IMR-90 (cell line): ENCODE results near the gene TNFRSF25. TPM values are rescaled to one million over a fixed set of nuclear protein-coding genes. Genes with fewer than 3 reads are reported as not detected.

Experiments used
- ATAC-seq: fragments of 200-7000 bp; cut with Tn5 transposase; 2 replicates; pipeline ENCODE4 v1.9.1; 2020; ENCODE audit warnings: low read depth, mild to moderate bottlenecking, moderate library complexity
- BruUV-seq: library from RNA; stranded (reverse); fragments of 400-500 nt; replicated peaks from 2 replicates; lab custom pipeline; 2021; lab: Mats Ljungman, UMichigan
- CTCF ChIA-PET: fragments of 300-600 bp; formaldehyde crosslinking; extraction: SDS; loops from one replicate; lab custom pipeline; 2021; ENCODE audit warnings: antibody characterized with exemption; lab: Yijun Ruan, JAX
- POLR2A ChIA-PET: fragments of 300-600 bp; sonication (Branson Sonifier 250); formaldehyde crosslinking; loops from one replicate; lab custom pipeline; 2022; ENCODE audit warnings: antibody characterized with exemption; ENCODE audit not compliant: unreplicated experiment; lab: Charles Lee
- DNase-seq: peaks from one replicate; pipeline ENCODE4 v3.0.0; 2013
- H2AFZ ChIP-seq: replicated peaks from 2 replicates; pipeline ENCODE3; 2013; ENCODE audit warnings: low read length, mild to moderate bottlenecking; ENCODE audit not compliant: poor library complexity
- H2AK5ac ChIP-seq: 2 replicates; pipeline ENCODE4 v1.6.1; 2013; ENCODE audit warnings: low read depth, low read length, inconsistent platforms
- H2AK9ac ChIP-seq: replicated peaks from 2 replicates; pipeline ENCODE3; 2013; ENCODE audit warnings: mild to moderate bottlenecking, low read depth, low read length, moderate library complexity; ENCODE audit not compliant: poor library complexity
- H2BK120ac ChIP-seq: 2 replicates; pipeline ENCODE4 v1.6.1; 2013; ENCODE audit warnings: low read depth, low read length, inconsistent platforms
- H2BK15ac ChIP-seq: 3 replicates; pipeline ENCODE4 v1.6.1; 2013; ENCODE audit warnings: low read depth, low read length, inconsistent platforms
- H2BK20ac ChIP-seq: 2 replicates; pipeline ENCODE4 v1.6.1; 2013; ENCODE audit warnings: low read depth, mild to moderate bottlenecking, inconsistent platforms, low read length, moderate library complexity
- H2BK5ac ChIP-seq: 2 replicates; pipeline ENCODE4 v1.6.1; 2013; ENCODE audit warnings: mild to moderate bottlenecking, low read depth, low read length, inconsistent platforms; ENCODE audit not compliant: poor library complexity, severe bottlenecking
- H3K14ac ChIP-seq: replicated peaks from 2 replicates; pipeline ENCODE4 v1.6.1; 2013; ENCODE audit warnings: low read depth, low read length, inconsistent platforms
- H3K18ac ChIP-seq: 2 replicates; pipeline ENCODE4 v1.6.1; 2013; ENCODE audit warnings: low read depth, low read length, control low read depth
- H3K23ac ChIP-seq: 2 replicates; pipeline ENCODE4 v1.6.1; 2013; ENCODE audit warnings: low read depth, low read length, inconsistent platforms
- H3K27ac ChIP-seq: 2 replicates; pipeline ENCODE4 v1.5.1; 2013; ENCODE audit warnings: mild to moderate bottlenecking, control low read depth, low read length; ENCODE audit not compliant: insufficient read depth
- H3K27me3 ChIP-seq: 2 replicates; pipeline ENCODE4 v1.6.1; 2013; ENCODE audit warnings: low read length; ENCODE audit not compliant: control insufficient read depth, insufficient read depth
- H3K36me3 ChIP-seq: 2 replicates; pipeline ENCODE4 v1.6.1; 2013; ENCODE audit warnings: low read length, mixed read lengths; ENCODE audit not compliant: control insufficient read depth, insufficient read depth
- H3K4ac ChIP-seq: 2 replicates; pipeline ENCODE4 v1.6.1; 2013; ENCODE audit warnings: low read depth, low read length, inconsistent platforms
- H3K4me1 ChIP-seq: 2 replicates; pipeline ENCODE4 v1.6.1; 2013; ENCODE audit warnings: low read length, mixed read lengths; ENCODE audit not compliant: control insufficient read depth, insufficient read depth
- H3K4me2 ChIP-seq: 2 replicates; pipeline ENCODE4 v1.6.1; 2013; ENCODE audit warnings: low read depth, mild to moderate bottlenecking, control low read depth, low read length, moderate library complexity
- H3K4me3 ChIP-seq: 2 replicates; pipeline ENCODE4 v1.5.1; 2013; ENCODE audit warnings: low read depth, mild to moderate bottlenecking, control low read depth, low read length, moderate library complexity; ENCODE audit not compliant: insufficient read depth
- H3K56ac ChIP-seq: 2 replicates; pipeline ENCODE4 v1.6.1; 2013; ENCODE audit warnings: low read length, inconsistent platforms; ENCODE audit not compliant: insufficient read depth; ENCODE audit errors: extremely low read depth
- H3K79me1 ChIP-seq, 2 experiments: 2 replicates each; pipeline ENCODE4 v1.6.1; 2013; ENCODE audit warnings: low read length in 2 of 2, inconsistent platforms in 1 of 2, low read depth in 1 of 2
- H3K9ac ChIP-seq: 2 replicates; pipeline ENCODE4 v1.6.1; 2013; ENCODE audit warnings: low read depth, low read length, control low read depth
- H3K9me1 ChIP-seq: 2 replicates; pipeline ENCODE4 v1.6.1; 2013; ENCODE audit warnings: low read length, inconsistent platforms; ENCODE audit not compliant: insufficient read depth
- H3K9me3 ChIP-seq: 2 replicates; pipeline ENCODE4 v1.6.1; 2013; ENCODE audit warnings: low read length; ENCODE audit not compliant: control insufficient read depth, insufficient read depth
- H4K20me1 ChIP-seq: 2 replicates; pipeline ENCODE4 v1.6.1; 2013; ENCODE audit warnings: low read length, inconsistent platforms; ENCODE audit not compliant: insufficient read depth
- H4K5ac ChIP-seq: 2 replicates; pipeline ENCODE4 v1.6.1; 2013; ENCODE audit warnings: mild to moderate bottlenecking, low read depth, low read length, control low read depth
- H4K8ac ChIP-seq, 2 experiments: 2 replicates each; pipeline ENCODE4 v1.6.1; 2013; ENCODE audit warnings: low read depth in 2 of 2, low read length in 2 of 2, control low read depth in 1 of 2, inconsistent platforms in 1 of 2
- H4K91ac ChIP-seq: 2 replicates; pipeline ENCODE4 v1.6.1; 2013; ENCODE audit warnings: low read depth, low read length, inconsistent platforms; ENCODE audit not compliant: insufficient read depth
- BHLHE40 ChIP-seq: fragments of 150-350 bp; IDR thresholded peaks from 2 replicates; pipeline ENCODE4 v1.6.1; 2016; ENCODE audit warnings: mild to moderate bottlenecking, low read depth, low read length
- NFE2L2 ChIP-seq: fragments of 150-350 bp; IDR thresholded peaks from 2 replicates; pipeline ENCODE4 v1.6.1; 2016; ENCODE audit warnings: low read depth, mild to moderate bottlenecking, low read length
- RAD21 ChIP-seq: IDR thresholded peaks from 2 replicates; pipeline ENCODE4 v1.6.1; 2012; ENCODE audit warnings: low read length, improper control_type of control experiment
- WGBS, 2 experiments: methylation state at CpG; one replicate each; pipeline versions ENCODE4 v1.1.5 to v1.1.7; 2013; ENCODE audit warnings: missing lambda C conversion rate in 2 of 2; ENCODE audit not compliant: insufficient read length in 1 of 2; ENCODE audit errors: extremely low coverage in 2 of 2; 5-methylcytosine and 5-hydroxymethylcytosine counted together
- dilution Hi-C: fragments of 300-500 bp; cut with HindIII; formaldehyde crosslinking; loops from one replicate; pipeline ENCODE4 v1.14.3; 2018; ENCODE audit warnings: low sequenced_read_pairs; ENCODE audit not compliant: unreplicated experiment
- in situ Hi-C: fragments of 300-500 bp; cut with MboI; formaldehyde crosslinking; loops from 3 replicates; pipeline ENCODE4 v1.14.3; 2019; ENCODE audit warnings: low sequenced_read_pairs, inconsistent platforms, mixed read lengths
- intact Hi-C: fragments of 100-400 bp; cut with micrococcal nuclease; formaldehyde crosslinking; loops from 2 replicates; pipeline ENCODE4 v1.10.0; 2022
- polyA plus RNA-seq, 3 experiments: library from polyadenylated mRNA; depleted of rRNA; stranded (reverse); fragments of >200 nt; gene quantifications; 2 replicates each; pipeline ENCODE4 v1.2.3, GENCODE V29; 2012; ENCODE audit warnings: low replicate concordance in 1 of 3
- total RNA-seq: library from RNA; depleted of rRNA; stranded (reverse); fragments of >200 nt; gene quantifications from 2 replicates; pipeline ENCODE4 v1.2.3, GENCODE V29; 2012

The TNFRSF25 gene
- total and polyA plus RNA-seq, 2 of the 4 experiments (the other 2 are of a cell fraction), result 1.3 to 11.2 TPM

DNA sequence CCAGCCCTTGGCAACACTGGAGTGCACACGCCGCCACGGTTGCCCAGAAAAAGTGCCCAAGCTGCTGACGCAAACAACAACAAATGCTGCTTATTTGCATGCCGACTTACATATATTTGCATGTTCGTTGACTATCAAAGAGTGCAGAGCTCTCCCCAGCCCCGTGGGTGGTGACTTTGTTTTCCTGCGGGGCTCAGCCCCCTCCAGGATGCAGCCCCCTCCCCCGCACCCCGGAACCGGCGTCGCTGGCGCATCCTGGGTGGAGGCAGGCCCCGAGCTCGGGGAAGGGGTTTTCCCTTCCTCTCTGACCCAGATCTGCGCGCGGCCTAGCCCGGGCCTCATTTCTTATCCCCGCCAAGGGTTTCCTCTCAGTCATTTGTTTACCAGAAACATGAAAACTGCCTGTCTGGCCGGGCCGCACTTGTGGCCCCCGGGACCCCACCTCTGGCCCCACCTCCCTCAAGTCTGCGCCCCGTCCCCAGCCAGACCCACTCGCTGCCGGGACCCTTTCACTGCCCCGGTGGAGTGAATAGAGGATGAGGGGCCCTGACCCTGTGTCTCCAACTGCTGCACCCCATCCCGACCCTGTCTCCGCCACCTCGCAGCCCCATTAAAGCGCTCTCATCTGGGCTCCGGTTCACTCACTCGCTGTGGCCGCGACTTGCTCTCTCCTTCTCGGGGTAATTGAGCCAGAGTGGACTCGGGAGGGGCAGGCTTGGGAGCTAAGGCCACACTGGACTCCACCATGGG lies 5.5 kb downstream of the TNFRSF25 start:
- ChIA-PET POLR2A (no interaction called here), CTCF (no interaction called here)
- H2AK5ac ChIP-seq, result no peak overlapping the region
- H3K27me3 ChIP-seq, result peaks cover 32% of the 10 kb centered on the region
- no peak overlapping the region for H2BK20ac ChIP-seq
- intact Hi-C loops, result no loop called here
- H4K20me1 ChIP-seq, result no peaks in the 10 kb centered on the region
- peaks cover 15% of the 10 kb centered on the region for H3K36me3 ChIP-seq
- no peak overlapping the region for H3K27ac ChIP-seq
- H2BK5ac ChIP-seq, result no peak overlapping the region
- no peaks in the 10 kb centered on the region for H3K9me3 ChIP-seq
- no peak overlapping the region for H2BK15ac ChIP-seq
- no peak overlapping the region for H3K23ac ChIP-seq
- H3K79me1 ChIP-seq, result no peaks in the 10 kb centered on the region
- no peak overlapping the region for H3K4me3 ChIP-seq
- 30% methylated on average over 8 of the region's 39 CpGs; no CpG with 5 or more reads in 1 of the 2 experiments for WGBS, 2 experiments
- H4K91ac ChIP-seq, result no peak overlapping the region
- H4K8ac ChIP-seq, result no peak overlapping the region
- TF ChIP-seq RAD21 (no peak), NFE2L2 (no peak), BHLHE40 (no peak)
- no peak overlapping the region for H2BK120ac ChIP-seq
- H3K4me1 ChIP-seq, result no peaks in the 10 kb centered on the region; the same call in 1 of the 2 replicates
- H3K9ac ChIP-seq, result no peak overlapping the region
- H3K18ac ChIP-seq, result no peak overlapping the region
- no peak overlapping the region for H3K14ac ChIP-seq
- H3K9me1 ChIP-seq, result no peaks in the 10 kb centered on the region
- H2AK9ac ChIP-seq, result no peak overlapping the region
- H3K4me2 ChIP-seq, result no peak overlapping the region
- no peak overlapping the region for H2AFZ ChIP-seq
- dilution Hi-C loops, result no loop called here
- H4K5ac ChIP-seq, result no peak overlapping the region
- no peak for ATAC-seq
- in situ Hi-C loops, result no loop called here
- no peak overlapping the region for H3K56ac ChIP-seq
- DNase-seq, result no peak
- no peak overlapping the region for H3K4ac ChIP-seq
- BruUV-seq, result no TSS peak
